Calu3 (cell line): ENCODE measurements around the gene CCT5. TPM values are rescaled to one million over a fixed set of nuclear protein-coding genes. Genes with fewer than 3 reads are reported as not detected.
A peak's percentile ranks its signal among the peaks of the same experiment; 100 is the strongest.

Experiments
- BruUV-seq: library from RNA; stranded (reverse); fragments of 400-500 nt; replicated peaks from 2 replicates; lab custom pipeline; 2021; lab: Mats Ljungman, UMichigan
- CTCF ChIA-PET: fragments of 300-600 bp; sonication (Branson Sonifier 250); formaldehyde crosslinking; loops from one replicate; lab custom pipeline; 2022; ENCODE audit warnings: antibody characterized with exemption; lab: Charles Lee
- DNase-seq: peaks from one replicate; pipeline ENCODE4 v3.0.0; 2022
- H3K27ac Mint-ChIP-seq: one replicate; pipeline ENCODE4 v1.8.0; 2022; ENCODE audit warnings: mixed read lengths; ENCODE audit not compliant: unreplicated experiment
- H3K27me3 Mint-ChIP-seq: one replicate; pipeline ENCODE4 v1.8.0; 2022; ENCODE audit warnings: mixed read lengths; ENCODE audit not compliant: unreplicated experiment
- H3K36me3 Mint-ChIP-seq: one replicate; pipeline ENCODE4 v1.8.0; 2022; ENCODE audit warnings: mild to moderate bottlenecking, moderate library complexity, mixed read lengths; ENCODE audit not compliant: insufficient read depth, unreplicated experiment
- H3K4me1 Mint-ChIP-seq: one replicate; pipeline ENCODE4 v1.8.0; 2022; ENCODE audit warnings: mild to moderate bottlenecking, low read depth, mixed read lengths; ENCODE audit not compliant: unreplicated experiment
- H3K4me3 Mint-ChIP-seq: one replicate; pipeline ENCODE4 v1.8.0; 2022; ENCODE audit warnings: mild to moderate bottlenecking, low read depth, moderate library complexity, mixed read lengths; ENCODE audit not compliant: unreplicated experiment
- H3K9me3 Mint-ChIP-seq: one replicate; pipeline ENCODE4 v1.8.0; 2022; ENCODE audit warnings: low read depth, mixed read lengths; ENCODE audit not compliant: unreplicated experiment
- CTCF ChIP-seq: fragments of 200-600 bp; IDR thresholded peaks from one replicate; pipeline ENCODE4 v1.8.0; 2022; ENCODE audit warnings: antibody characterized with exemption; ENCODE audit not compliant: unreplicated experiment
- intact Hi-C: fragments of 100-400 bp; cut with micrococcal nuclease; formaldehyde crosslinking; loops from one replicate; pipeline ENCODE4 v1.10.0; 2022; ENCODE audit not compliant: unreplicated experiment
- total RNA-seq: library from RNA; stranded (reverse); gene quantifications from 2 replicates; pipeline ENCODE4 v1.2.3, GENCODE V29; 2022

CCT5 gene
- total RNA-seq, 1 experiment from 2014 or later, result 410 TPM

DNA sequence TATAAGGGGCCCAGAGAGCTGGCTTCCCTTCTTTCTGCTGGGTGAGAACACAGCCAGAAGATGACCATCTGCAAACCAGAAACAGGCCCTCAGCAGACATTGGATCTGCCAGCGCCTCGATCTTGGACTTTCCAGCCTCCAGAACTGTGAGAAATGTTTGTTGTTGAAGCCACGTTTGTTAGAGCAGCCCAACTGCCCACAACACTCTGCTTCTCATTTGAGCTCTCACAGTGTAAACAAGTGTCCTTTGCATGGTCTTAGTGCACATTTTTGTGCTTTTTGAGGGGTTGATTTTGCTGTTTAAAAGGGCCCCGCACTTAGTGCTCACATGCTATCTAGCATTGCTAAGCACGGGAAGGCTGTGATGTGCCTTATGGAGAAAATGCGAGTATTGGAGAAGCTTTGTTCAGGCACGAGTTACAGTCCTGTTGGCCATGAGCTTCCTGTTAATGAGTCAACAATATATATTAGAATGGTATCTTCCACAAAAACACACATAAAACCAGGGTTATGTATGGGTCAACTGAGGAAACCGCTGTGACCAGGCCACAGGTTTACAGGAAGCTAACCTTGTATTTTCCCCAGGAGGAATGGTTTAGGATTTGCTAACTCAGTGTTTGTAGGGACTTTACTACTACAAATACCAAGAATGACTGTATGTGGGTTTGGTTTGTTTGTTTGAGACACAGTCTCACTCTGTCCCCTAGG lies 45.7 kb downstream of the CCT5 start:
- H3K36me3 Mint-ChIP-seq, result peaks cover 9% of the 10 kb centered on the region
- peaks cover 20% of the 10 kb centered on the region for H3K4me1 Mint-ChIP-seq
- H3K27ac Mint-ChIP-seq, result no peak overlapping the region
- TF ChIP-seq CTCF, result no peak
- H3K9me3 Mint-ChIP-seq, result peaks cover 4% of the 10 kb centered on the region
- no peaks in the 10 kb centered on the region for H3K27me3 Mint-ChIP-seq
- no TSS peak for BruUV-seq
- CTCF ChIA-PET, result interaction anchor here (1.1 kb wide), 1 partner anchor 12 kb away, joined by 4 read pairs; no protein-coding TSS in a partner anchor
- no peak overlapping the region for H3K4me3 Mint-ChIP-seq
- no peak for DNase-seq
- intact Hi-C loops, result no loop called here

- DNase-seq, result no peak
Measured at GRCh38 chr5:10297646-10298204, 47.6 kb downstream of the CCT5 start.

GRCh38 chr5:10300246-10300645 lies 50.2 kb downstream of the CCT5 start:
- TF ChIP-seq CTCF, result no peak
- Mint-ChIP-seq H3K27ac (no peak overlapping the region), H3K4me3 (no peak overlapping the region), H3K27me3 (no peaks in the 10 kb centered on the region), H3K36me3 (no peaks in the 10 kb centered on the region), H3K9me3 (no peaks in the 10 kb centered on the region), H3K4me1 (peaks cover 42% of the 10 kb centered on the region)
- no TSS peak for BruUV-seq
- CTCF ChIA-PET, result no interaction called here
- no peak for DNase-seq
- intact Hi-C loops, result loop anchor here (5.0 kb wide), 1 partner anchor 57 kb away; no protein-coding TSS in a partner anchor

More at GRCh38 chr5:10297646-10298204, 47.6 kb downstream of the CCT5 start:
- TF ChIP-seq CTCF, result no peak
- CTCF ChIA-PET, result interaction anchor here (0.7 to 1.0 kb wide), 2 partner anchors 14 to 286 kb away, joined by 3 read pairs; no protein-coding TSS in a partner anchor
- BruUV-seq, result no TSS peak
- peaks cover 29% of the 10 kb centered on the region for H3K4me1 Mint-ChIP-seq
- H3K9me3 Mint-ChIP-seq, result peaks cover 4% of the 10 kb centered on the region
- no peak overlapping the region for H3K4me3 Mint-ChIP-seq
- H3K27ac Mint-ChIP-seq, result no peak overlapping the region
- intact Hi-C loops, result no loop called here
- peaks cover 9% of the 10 kb centered on the region for H3K36me3 Mint-ChIP-seq
- H3K27me3 Mint-ChIP-seq, result no peaks in the 10 kb centered on the region

DNA sequence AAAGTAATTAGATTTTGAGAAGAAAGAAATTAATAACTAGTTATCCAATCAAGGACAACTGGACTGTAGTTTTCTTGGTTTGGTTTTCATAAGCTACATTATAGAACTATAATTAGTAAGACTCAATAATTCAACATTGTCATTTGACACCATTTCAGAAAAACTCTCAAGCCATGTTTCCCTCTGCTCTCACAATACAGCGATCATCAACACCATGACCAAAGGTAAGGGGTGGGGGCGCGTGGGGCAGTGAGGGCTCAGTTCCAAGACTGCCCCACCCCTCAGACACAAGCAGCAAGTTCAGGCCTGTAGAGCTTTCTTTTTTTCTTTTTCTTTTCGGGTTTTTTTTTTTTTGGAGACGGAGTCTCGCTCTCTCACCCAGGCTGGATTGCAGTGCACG lies 51.2 kb downstream of the CCT5 start:
- Mint-ChIP-seq H3K27me3 (no peaks in the 10 kb centered on the region), H3K27ac (no peak overlapping the region), H3K36me3 (no peaks in the 10 kb centered on the region), H3K9me3 (no peaks in the 10 kb centered on the region), H3K4me3 (peak overlapping the region; percentile 69), H3K4me1 (peaks cover 41% of the 10 kb centered on the region)
- DNase-seq, result no peak
- CTCF ChIA-PET, result interaction anchor here (0.6 kb wide), 1 partner anchor 9 kb away, joined by 8 read pairs; no protein-coding TSS in a partner anchor
- no TSS peak for BruUV-seq
- TF ChIP-seq CTCF, result no peak
- intact Hi-C loops, result loop anchor here (5.0 kb wide), 1 partner anchor 56 kb away; no protein-coding TSS in a partner anchor
